Islet of Langerhans (tissue), 1 donor: ENCODE results near the gene NKIRAS2.
"Not testable (repeated sequence)": the region's sequence is repeated elsewhere in the genome, so short reads cannot be mapped to it uniquely, and the experiment has no call there.

Experiments
- FAIRE-seq: peaks from one replicate; lab custom pipeline; 2011; peaks lifted over from hg19 to GRCh38; lab: Jason Lieb, UNC

NKIRAS2 gene

DNA sequence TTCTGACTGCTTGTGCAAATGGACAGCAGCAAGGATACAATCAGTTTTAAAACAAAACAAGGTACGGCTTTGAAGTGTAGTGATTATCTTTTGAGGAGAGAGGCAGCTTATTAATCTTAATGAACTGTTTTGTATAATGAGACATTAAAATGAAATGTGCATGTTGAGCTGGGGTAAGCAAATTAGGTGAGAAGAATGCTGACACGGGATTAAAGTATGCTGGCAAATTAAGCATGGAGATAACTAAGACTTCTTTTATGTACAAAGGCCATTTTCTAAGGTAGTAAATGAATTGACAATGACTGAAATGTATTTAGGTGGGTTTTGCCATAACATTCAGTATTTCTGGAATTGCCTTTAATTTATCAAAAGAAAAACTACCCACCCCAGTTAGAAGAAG lies 21.4 kb upstream of the NKIRAS2 start:
- no peak for FAIRE-seq

DNA sequence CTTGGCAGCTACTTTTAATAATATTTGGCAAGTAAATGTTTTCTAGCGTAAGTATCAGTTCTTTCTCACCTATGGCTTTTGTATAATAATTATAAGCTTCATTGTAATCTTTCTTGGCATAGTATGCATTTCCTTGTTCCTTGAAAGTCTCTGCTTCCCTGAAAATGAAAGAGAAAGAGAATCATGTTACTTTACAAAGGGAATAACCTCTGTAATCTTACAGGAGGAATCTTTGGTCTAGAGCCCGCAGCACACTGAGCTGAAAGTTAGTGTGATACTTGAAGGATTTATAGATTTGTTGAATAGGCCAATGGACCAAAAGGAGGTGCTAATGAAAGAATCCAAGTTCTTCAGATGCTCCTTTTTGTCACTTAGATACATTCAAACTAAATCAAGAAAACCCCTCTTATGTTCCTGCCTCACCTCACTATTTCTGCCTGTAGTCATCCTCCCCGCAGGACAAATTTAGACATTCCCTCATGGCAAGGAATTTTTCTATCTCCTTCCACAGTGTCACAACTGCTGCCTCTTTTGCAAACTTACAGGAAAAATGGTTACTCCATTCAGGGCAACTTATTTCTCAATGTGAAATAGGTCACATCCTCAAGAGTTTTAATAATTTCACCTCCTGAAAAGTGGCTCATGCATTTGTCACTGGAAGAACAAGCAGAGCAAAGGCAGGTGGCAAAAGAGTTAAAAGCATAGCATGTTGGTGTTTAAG lies 19.3 kb upstream of the NKIRAS2 start:
- no peak for FAIRE-seq

DNA sequence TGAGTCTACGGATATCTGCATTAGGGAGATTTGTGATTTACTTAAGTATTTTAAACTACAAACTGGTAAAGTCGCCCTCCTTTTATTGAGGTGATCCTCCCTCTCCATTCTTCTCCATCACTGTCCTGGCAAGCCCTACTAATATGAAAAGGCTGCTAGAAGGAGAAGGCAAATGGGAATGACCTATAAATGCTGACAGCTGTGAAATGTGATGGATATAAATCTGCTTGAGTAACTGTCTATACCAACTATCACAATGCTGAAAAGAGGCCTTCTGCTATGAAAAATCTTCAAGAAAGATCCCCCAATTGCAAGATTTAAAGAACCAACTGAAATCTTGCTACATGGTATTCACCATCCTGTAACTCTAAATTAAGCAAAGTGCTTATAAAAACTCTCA lies 18.2 kb upstream of the NKIRAS2 start:
- FAIRE-seq: no peak

DNA sequence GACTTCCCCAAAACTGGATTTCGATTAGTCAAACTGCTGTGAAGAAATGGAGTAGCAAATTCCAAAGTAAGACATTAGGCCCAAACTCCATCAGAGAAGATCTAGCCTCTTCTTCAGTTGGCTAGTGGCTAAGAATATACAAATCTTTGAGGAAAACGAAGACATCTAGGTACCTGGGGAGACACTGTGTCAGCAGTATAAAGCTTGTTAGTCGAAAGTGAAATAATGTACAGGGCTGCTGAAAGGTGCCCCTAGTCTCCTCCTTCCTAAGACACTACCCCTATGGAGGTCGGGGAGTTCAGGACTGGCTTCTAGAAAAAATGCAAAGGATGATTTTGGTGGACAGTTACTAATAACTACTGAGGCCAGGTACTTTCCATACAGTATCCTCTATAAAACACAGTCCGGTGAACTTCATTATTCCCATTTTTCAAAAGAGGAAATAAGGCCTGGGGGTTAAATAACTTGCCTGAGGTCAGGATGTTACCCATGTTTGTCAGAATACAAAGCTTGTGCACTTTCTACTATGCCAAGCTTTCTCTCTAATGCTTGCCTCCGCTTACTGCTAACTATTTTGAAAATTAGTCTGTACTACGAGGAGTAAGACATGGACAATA lies 17.6 kb upstream of the NKIRAS2 start:
- FAIRE-seq: no peak

DNA sequence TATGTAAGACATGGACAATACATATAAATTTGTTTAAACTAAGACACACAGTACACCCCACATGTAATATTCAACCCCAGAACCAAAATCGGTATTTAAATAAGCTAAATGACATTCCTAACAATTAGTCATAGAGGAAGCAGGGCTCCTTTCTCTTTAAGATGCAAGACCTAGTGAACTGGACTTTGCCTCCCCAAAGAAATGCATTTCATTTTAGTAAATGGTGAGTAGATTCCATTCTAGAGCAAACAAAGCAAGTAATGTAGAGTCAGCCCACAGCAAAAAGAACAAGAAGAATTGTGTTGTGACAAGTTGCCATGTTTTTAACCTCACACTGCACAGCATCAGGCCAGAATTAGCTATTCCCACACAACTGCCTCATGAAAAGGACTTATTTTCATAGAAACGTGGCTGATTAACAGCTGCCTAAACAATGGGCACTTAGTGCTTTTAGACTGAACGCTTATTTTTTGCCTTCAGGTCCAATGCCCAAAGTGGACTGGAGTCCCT lies 17.0 kb upstream of the NKIRAS2 start:
- FAIRE-seq: no peak

DNA sequence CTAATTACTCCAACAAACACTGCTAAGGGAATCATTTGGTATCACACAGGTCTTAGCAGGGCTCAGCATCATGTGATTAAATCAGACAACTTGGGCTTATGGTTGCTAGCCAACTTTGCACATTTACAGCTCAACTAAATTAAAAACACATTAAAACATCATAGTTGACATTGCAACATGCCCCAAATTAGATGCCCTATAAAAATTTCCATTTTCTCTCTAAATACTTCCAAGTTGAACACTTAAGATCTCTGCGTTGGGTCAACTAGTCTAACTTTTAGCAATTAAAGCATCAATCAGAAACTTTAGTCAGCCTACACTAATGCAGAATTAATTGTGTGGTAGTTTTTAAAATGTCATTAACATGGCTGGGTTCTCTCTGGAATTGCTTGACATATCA lies 14.7 kb upstream of the NKIRAS2 start:
- no peak for FAIRE-seq

DNA sequence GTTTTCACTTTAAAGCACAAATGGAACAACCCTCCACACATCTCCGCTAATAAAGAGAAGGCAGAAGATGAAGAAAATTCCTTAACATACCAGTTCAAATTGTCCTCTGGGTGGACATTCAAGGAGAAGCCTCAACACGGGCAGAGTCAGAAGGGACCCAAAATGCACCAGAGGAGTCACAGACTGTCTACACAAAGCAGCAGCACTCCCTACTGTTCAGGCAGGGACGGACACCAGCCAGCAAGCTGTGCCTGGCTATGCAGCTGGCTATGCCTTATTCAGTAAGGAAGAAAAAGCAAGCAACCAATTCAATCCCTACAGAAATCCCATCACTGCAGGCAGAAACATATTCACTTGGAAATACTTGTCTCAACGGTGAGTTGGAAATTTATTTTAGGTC lies 10.7 kb upstream of the NKIRAS2 start:
- FAIRE-seq: no peak

DNA sequence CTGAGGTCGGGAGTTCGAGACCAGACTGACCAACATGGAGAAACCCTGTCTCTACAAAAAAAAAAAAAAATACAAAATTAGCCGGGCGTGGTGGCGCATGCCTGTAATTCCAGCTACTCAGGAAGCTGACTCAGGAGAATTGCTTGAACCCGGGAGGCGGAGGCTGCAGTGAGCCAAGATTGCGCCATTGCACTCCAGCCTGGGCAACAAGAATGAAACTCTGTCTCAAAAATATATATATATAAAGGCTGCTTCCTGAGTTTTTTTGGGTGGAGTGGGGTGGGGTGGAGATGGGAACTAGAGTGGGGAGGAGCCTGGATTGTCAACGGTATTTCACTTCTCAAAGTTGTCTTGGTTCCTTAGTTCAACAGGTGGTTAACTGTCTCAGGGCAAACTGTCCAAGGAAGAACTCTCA lies 9.6 kb upstream of the NKIRAS2 start:
- FAIRE-seq: not testable (repeated sequence)

DNA sequence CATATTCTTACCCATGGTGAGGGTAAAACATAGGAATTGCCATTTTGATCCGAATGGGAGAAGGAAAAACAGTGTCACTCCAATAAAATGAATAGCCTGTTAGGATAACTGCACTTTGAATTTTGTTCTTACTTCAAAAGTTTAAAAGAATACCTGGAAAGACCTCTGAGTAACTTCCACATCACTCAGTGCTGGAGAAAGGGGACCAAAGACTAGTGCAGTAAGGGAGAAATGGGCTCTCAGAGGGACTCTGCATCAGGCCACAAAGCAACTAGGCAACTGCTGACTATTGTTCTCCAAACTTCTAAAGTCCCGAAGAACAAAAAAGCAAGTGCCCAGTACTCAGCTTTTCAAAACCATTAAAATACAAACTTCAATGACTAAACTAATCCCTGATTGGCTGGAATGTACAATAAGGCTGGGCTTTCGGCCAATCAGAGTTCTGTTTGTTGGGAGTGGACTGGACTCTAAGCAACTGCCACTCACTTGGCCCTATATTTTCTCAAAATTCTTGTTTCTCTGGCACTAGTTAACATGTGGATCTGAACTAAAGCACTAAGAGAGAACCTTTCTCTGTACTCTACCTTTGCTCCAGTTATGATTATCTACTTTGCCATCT lies 8.9 kb upstream of the NKIRAS2 start:
- FAIRE-seq: no peak

DNA sequence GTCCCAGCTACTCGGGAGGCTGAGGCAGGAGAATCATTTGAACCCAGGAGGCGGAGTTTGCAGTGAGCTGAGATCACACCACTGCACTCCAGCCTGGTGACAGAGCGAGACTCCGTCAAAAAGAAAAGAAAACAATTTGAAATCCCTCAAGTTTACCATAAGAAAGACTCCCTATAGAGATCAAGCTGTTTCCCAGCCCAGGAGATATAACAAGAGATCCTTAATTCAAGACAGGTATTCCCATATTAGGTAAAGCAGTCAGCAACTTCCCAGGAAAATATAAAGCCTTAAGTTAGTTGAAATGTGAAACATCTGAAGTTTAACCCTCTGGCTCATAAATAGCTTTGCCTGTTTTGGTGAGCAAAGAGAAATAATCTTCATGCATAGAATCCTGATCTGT lies 7.5 kb upstream of the NKIRAS2 start:
- not testable (repeated sequence) for FAIRE-seq

DNA sequence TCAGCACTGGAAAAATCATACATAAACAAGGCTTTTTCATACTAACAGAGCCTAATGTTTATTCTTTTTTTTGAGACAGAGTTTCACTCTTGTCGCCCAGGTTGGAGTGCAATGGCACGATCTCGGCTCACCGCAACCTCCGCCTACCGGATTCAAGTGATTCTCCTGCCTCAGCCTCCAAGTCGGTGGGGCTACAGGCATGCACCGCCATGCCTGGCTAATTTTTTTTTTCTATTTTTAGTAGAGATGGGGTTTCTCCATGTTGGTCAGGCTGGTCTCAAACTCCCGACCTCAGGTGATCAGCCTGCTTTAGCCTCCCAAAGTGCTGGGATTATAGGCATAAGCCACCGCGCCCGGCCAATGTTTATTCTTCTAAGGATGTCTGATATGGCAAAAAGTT lies 6.2 kb upstream of the NKIRAS2 start:
- not testable (repeated sequence) for FAIRE-seq

DNA sequence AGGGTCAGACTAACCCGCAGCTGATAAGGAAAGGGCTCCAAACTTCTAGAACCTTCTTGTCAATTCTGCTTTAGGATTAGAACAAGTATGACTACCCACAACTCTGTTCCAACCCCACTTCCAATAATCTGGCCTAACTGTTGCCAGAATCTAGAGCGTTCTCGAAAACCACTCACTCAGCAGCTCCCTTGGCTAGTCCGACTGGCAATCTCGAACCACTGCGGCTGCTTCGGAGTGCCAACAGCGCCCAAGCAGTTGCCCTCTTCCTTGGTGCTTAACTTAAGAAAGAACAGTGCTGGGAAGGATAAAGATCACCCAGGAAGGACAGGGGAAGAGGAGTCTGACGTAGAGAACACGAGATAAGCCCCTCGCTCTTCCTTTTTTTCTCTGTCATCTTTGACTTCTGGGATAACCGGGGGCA lies 3.5 kb upstream of the NKIRAS2 start:
- FAIRE-seq: no peak

DNA sequence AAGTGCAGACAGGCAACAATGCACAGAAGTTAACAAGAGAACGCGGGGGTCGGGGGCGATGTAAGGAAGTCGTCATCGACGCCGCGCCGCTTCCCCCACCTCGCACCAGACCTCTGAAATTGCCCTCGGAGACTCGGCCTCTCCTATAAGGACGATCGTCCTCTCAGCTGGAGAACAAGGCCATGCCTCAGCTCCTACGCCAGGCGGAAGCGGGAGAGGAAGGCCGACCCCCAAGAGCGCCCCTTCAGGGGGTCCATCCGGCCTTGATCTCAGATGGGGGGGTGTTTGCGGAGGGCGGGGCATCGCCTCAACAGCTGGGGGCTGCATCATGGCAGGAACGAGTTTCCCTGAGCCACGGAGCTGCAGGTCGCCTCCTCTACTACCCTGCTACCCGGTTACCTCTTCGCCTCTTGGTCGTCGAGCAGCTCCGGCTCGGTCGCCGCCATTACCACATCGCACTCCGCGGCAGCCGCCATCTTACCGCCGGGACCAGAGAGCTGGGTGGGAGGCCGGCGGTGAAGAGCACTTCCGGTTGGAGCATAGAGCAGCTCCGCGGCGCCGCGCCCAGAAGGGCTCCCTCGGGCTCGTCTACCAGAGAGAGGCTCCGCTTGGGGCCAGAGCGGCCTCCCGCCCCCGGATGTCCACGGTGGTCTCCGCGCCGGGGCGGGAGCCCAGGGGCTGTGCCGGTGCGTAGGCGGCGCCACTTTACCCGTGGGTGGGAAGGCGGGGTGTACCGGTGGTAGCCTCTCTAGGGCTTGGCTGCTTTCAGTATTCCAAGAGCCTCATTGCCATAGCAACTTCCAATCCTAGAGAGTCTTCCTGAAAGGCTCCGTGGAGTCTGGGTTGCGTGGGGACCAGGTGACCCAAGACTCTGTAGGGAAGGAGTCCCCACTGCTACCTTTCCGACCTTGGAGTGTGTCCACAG lies 2.7 kb upstream of the NKIRAS2 start, which contains the start of gene DNAJC7:
TSS of gene DNAJC7 (minus strand) at position 499 of the 925 bp plus-strand sequence. CDS start at position 476, 23 bp downstream.
- no peak for FAIRE-seq

DNA sequence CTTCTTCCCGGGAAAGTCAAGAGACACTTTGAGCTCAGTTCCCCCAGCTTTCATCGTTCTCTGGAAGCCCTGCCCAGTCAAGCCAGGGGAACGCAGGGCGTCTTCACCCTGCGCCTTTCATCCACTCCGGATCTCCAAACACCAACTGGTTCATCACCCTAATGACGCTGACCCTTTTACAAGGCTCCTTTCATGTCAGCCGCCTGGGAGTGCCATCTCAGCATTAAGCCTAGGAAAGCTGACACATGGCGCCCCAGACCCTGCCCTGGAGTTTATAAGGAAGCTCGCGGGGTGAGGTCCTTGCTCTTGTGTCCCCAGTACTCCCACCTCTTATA lies 2.1 kb upstream of the NKIRAS2 start:
- no peak for FAIRE-seq

DNA sequence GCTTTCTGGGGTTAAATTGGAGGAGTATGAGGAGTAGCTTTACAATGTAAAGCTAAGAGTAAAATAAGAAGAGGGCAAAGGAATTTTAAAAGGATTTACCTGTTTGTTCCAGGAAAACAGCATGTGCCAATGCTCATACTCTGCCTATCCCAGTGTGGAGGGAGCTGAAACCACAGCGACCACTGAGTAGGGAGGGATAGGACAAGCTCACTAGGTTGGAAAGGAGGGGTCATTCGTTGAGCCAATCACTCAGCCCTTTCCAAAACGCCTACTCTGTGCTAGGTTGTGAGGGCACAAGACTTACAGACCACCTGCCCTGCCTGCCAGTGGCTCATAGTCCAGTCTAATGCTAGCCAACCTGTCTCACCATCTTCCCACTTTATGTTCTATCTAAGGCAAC lies 1.6 kb upstream of the NKIRAS2 start:
- no peak for FAIRE-seq

DNA sequence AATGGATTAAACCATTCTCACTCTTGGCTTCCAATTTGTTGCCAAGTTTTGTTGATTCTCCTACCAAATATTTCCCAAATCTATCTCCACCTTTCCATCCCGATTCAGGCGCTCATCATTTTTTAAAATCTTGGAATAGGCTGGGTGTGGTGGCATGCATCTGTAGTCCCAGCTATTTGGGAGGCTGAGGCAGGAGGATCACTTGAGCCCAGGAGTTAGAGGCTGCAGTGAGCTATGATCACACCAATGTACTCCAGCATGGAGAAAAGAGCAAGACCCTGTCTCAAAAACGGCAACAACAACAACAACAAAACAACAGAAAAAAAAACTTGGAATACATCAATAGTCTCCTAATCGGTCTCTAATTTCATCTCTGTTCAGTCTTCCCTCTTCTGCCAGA lies 902 bp upstream of the NKIRAS2 start:
- no peak for FAIRE-seq

DNA sequence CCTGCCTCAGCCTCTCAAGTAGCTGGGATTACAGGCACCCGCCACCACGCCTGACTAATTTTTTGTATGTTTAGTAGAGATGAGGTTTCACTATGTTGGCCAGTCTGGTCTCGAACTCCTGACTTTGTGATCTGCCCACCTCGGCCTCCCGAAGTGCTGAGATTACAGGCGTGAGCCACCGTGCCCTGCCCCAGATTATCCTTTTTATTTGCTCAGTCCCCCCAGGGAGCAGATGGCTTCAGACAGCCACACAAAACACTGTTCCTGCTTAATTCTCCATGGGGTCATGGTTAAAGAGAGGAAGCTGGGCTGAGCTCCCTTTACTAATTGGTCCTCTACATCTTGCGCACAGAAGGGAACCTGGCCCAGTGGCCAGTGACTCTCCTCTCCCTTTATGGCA lies 955 bp downstream of the NKIRAS2 start:
- FAIRE-seq: not testable (repeated sequence)

DNA sequence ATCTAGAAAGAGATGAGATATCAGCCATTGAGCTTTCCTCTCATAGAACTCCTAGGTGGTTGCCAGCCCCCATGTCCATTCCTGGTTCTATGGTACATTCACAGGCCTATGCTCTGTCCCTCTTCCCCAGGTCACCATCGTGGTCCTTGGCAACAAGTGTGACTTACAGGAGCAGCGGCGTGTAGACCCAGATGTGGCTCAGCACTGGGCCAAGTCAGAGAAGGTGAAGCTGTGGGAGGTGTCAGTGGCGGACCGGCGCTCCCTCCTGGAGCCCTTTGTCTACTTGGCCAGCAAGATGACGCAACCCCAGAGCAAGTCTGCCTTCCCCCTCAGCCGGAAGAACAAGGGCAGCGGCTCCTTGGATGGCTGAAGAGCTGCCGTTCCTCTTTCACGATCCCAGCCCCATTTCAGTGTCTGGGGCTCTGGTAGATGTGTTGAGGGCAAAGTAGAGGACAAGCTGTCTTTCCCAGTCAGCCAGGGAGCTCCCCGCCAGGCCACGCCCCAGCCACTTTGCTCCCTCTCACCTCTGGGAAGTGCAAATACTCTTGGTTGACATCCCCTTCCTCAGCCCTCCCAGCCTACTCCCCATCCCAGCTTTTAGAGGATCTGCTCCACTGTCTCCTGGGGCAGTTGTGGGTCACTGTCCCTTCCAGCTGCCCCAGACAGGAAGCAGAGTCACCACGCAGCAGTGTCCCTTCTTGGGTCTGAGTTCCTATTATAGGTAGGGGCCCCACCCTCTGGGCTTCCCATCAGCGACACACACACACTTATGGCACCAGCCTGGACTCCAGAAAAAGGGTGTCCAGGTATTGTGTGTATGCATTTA lies 3.8 kb downstream of the NKIRAS2 start:
- no peak for FAIRE-seq

DNA sequence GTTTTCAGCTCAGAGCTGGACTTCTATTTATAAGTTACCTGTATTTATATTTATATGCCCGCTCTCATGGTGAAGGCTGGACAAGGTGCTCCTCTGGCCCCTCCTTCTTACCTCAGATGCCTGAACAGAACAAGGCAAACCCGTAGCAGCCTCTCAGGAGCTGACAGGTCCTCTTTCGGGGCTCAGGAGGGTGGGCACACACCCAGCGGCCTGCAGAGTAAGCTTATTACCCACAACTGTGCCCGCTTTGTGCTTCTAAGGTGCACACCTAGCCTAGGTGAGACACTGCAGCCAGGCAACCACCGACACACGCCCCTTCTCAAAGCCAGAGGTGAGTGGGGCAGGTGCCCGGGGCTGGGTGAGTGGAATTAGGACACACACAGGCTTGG lies 5.3 kb downstream of the NKIRAS2 start:
- no peak for FAIRE-seq

DNA sequence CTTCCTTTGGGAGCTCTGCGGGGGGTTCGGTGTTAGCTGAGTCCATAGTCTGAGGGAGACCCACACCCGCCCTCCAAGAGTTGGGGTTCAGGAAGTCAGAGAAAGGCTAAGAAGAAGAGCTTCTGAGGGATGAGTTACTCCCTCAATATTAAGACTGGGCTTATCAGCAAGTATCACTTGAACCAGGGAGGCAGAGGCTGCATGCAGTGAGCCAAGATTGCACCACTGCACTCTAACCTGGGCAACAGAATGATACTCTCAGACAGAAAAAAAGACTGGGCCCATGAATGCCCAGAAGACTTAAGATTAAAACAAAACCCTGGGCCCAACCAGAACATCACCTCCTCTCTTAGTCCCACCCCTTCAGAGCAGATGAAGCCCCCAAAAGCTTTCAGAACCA lies 6.0 kb downstream of the NKIRAS2 start:
- no peak for FAIRE-seq

DNA sequence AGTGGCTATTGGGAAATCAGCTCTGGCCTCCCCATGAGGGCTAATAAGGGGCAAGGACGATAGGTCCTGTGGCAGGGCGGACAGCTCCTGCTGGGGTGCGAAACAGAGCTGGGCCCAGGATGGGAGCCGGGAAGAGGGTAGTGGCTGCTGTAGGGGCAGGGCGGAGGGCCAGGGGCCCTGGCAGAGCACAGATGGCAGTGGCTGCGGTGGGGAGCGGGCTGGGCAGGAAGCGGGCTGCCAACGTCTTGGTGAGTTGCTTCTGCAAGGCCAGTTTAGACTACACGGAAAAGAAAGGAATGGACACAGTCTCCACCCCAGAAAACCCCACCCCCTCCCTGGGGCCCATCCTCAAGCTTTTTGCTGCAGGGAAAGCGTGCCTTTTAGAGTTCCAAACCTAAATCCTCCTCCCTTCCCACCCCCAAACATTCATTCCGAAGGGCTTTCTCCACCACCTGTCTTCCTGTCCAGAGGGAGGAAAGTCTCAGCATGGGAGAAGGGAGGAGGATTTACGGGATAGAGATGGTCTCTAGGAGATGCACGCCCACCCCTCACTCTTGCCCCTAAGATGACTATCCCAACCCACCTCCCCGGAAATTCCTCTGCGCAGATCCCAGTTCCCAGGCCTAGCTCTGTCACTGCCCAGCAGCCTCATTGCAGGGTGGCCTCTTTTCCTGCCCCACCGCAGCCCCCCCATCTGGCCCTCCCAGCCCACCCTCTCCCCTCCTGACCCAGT lies 7.1 kb downstream of the NKIRAS2 start:
- FAIRE-seq: no peak
